HEK293 (cell line): Measurements from ENCODE around the gene BCKDHA.

Experiments used
- CTCF ChIA-PET: fragments of 350-600 bp; formaldehyde crosslinking; extraction: SDS; loops from one replicate; lab custom pipeline; 2021; ENCODE audit warnings: antibody characterized with exemption; lab: Yijun Ruan, JAX
- POLR2A ChIA-PET: fragments of 300-600 bp; formaldehyde crosslinking; extraction: SDS; loops from one replicate; lab custom pipeline; 2020; ENCODE audit warnings: antibody characterized with exemption, inconsistent platforms; lab: Yijun Ruan, JAX
- H3K27ac ChIP-seq: fragments of 200-500 bp; sonication (Bioruptor generic); 2 replicates; pipeline ENCODE4 v1.5.1; 2014; ENCODE audit warnings: low read depth, low read length, control low read depth, inconsistent platforms; ENCODE audit errors: extremely low read depth
- H3K36me3 ChIP-seq, 2 experiments: fragments of 200-500 bp in 1 of 2; sonication (Bioruptor generic) in 1 of 2; 1 replicate in 1 of 2; 2 replicates in 1 of 2; pipeline ENCODE4 v1.5.1; 2014 to 2017; ENCODE audit warnings: inconsistent platforms in 2 of 2, low read length in 2 of 2; ENCODE audit not compliant: control insufficient read depth in 2 of 2, insufficient read depth in 1 of 2
- H3K4me1 ChIP-seq: fragments of 200-500 bp; sonication (Bioruptor generic); 2 replicates; pipeline ENCODE4 v1.5.1; 2014; ENCODE audit warnings: mild to moderate bottlenecking, low read length, inconsistent platforms; ENCODE audit not compliant: control insufficient read depth, insufficient read depth
- H3K4me3 ChIP-seq: 2 replicates; pipeline ENCODE4 v1.5.1; 2011; ENCODE audit warnings: low read depth, mild to moderate bottlenecking, control low read depth, low read length, moderate library complexity
- H3K9me3 ChIP-seq: fragments of 200-500 bp; sonication (Bioruptor generic); 2 replicates; pipeline ENCODE4 v1.5.1; 2014; ENCODE audit warnings: low read depth, low read length, inconsistent platforms; ENCODE audit not compliant: control insufficient read depth, insufficient read depth
- GFI1B ChIP-seq: fragments of 450-650 bp; formaldehyde crosslinking; IDR thresholded peaks from 2 replicates; pipeline ENCODE4 v1.5.1; 2016; ENCODE audit warnings: missing biosample characterization, missing genetic modification characterization
- IKZF3 ChIP-seq: fragments of 450-650 bp; IDR thresholded peaks from 2 replicates; pipeline ENCODE4 v1.5.0; 2018; ENCODE audit warnings: missing biosample characterization, mild to moderate bottlenecking, missing genetic modification characterization, moderate library complexity
- PATZ1 ChIP-seq: fragments of 450-650 bp; formaldehyde crosslinking; IDR thresholded peaks from 2 replicates; pipeline ENCODE4 v1.5.1; 2016; ENCODE audit warnings: missing biosample characterization, missing genetic modification characterization
- SALL2 ChIP-seq: fragments of 450-650 bp; formaldehyde crosslinking; IDR thresholded peaks from 2 replicates; pipeline ENCODE4 v1.5.0; 2017; ENCODE audit warnings: missing biosample characterization, mild to moderate bottlenecking, missing genetic modification characterization, borderline replicate concordance
- SP2 ChIP-seq: fragments of 450-650 bp; formaldehyde crosslinking; IDR thresholded peaks from 2 replicates; pipeline ENCODE4 v1.5.1; 2016; ENCODE audit warnings: missing biosample characterization, missing genetic modification characterization
- TCF7L2 ChIP-seq: IDR thresholded peaks from 2 replicates; pipeline ENCODE4 v1.6.1; 2011; ENCODE audit warnings: low read depth, mild to moderate bottlenecking, inconsistent platforms, low read length, moderate library complexity, borderline replicate concordance
- TRIM28 ChIP-seq: IDR thresholded peaks from 2 replicates; pipeline ENCODE4 v1.6.1; 2011; ENCODE audit warnings: low read length, control low read depth, borderline replicate concordance
- ZNF121 ChIP-seq: fragments of 450-650 bp; formaldehyde crosslinking; IDR thresholded peaks from 2 replicates; pipeline ENCODE4 v1.5.1; 2016; ENCODE audit warnings: missing biosample characterization, missing genetic modification characterization
- ZNF2 ChIP-seq: fragments of 450-650 bp; formaldehyde crosslinking; IDR thresholded peaks from 2 replicates; pipeline ENCODE4 v1.5.1; 2016; ENCODE audit warnings: missing biosample characterization, missing genetic modification characterization
- ZNF214 ChIP-seq: fragments of 450-650 bp; formaldehyde crosslinking; IDR thresholded peaks from 2 replicates; pipeline ENCODE4 v1.5.1; 2017; ENCODE audit warnings: missing biosample characterization, mild to moderate bottlenecking, missing genetic modification characterization, borderline replicate concordance
- ZNF311 ChIP-seq: fragments of 450-650 bp; formaldehyde crosslinking; IDR thresholded peaks from 2 replicates; pipeline ENCODE4 v1.5.1; 2017; ENCODE audit warnings: missing biosample characterization, missing genetic modification characterization, borderline replicate concordance
- ZNF324 ChIP-seq: fragments of 450-650 bp; formaldehyde crosslinking; IDR thresholded peaks from 2 replicates; pipeline ENCODE4 v1.5.1; 2016; ENCODE audit warnings: missing biosample characterization, missing genetic modification characterization
- ZNF394 ChIP-seq: fragments of 450-650 bp; formaldehyde crosslinking; IDR thresholded peaks from 2 replicates; pipeline ENCODE4 v1.5.1; 2016; ENCODE audit warnings: missing biosample characterization, missing genetic modification characterization, mild to moderate bottlenecking, moderate library complexity, borderline replicate concordance
- ZNF398 ChIP-seq: fragments of 450-650 bp; formaldehyde crosslinking; IDR thresholded peaks from 2 replicates; pipeline ENCODE4 v1.5.1; 2017; ENCODE audit warnings: missing biosample characterization, missing genetic modification characterization
- ZNF514 ChIP-seq: fragments of 450-650 bp; formaldehyde crosslinking; IDR thresholded peaks from 2 replicates; pipeline ENCODE4 v1.5.1; 2016; ENCODE audit warnings: missing biosample characterization, missing genetic modification characterization
- ZNF530 ChIP-seq: fragments of 450-650 bp; formaldehyde crosslinking; IDR thresholded peaks from 2 replicates; pipeline ENCODE4 v1.5.1; 2016; ENCODE audit warnings: low read depth, missing biosample characterization, missing genetic modification characterization
- ZNF560 ChIP-seq: fragments of 450-650 bp; formaldehyde crosslinking; IDR thresholded peaks from 2 replicates; pipeline ENCODE4 v1.5.1; 2017; ENCODE audit warnings: missing biosample characterization, missing genetic modification characterization, borderline replicate concordance
- ZNF623 ChIP-seq: fragments of 450-650 bp; formaldehyde crosslinking; IDR thresholded peaks from 2 replicates; pipeline ENCODE4 v1.5.1; 2016; ENCODE audit warnings: missing biosample characterization, missing genetic modification characterization
- ZNF629 ChIP-seq: fragments of 450-650 bp; formaldehyde crosslinking; IDR thresholded peaks from 2 replicates; pipeline ENCODE4 v1.5.1; 2017; ENCODE audit warnings: missing biosample characterization, missing genetic modification characterization
- ZNF843 ChIP-seq: fragments of 450-650 bp; formaldehyde crosslinking; IDR thresholded peaks from 2 replicates; pipeline ENCODE4 v1.5.1; 2016; ENCODE audit warnings: missing biosample characterization, missing genetic modification characterization
- ZXDB ChIP-seq: fragments of 450-650 bp; formaldehyde crosslinking; IDR thresholded peaks from 2 replicates; pipeline ENCODE4 v1.5.1; 2016; ENCODE audit warnings: missing biosample characterization, missing genetic modification characterization
- TF ChIP-seq, protein P1 (sequence below): fragments of 450-650 bp; formaldehyde crosslinking; optimal IDR thresholded peaks from 2 replicates; pipeline ENCODE3; 2016; ENCODE audit warnings: missing biosample characterization, mild to moderate bottlenecking, missing genetic modification characterization
- TF ChIP-seq, protein P2 (sequence below): fragments of 450-650 bp; formaldehyde crosslinking; IDR thresholded peaks from 2 replicates; pipeline ENCODE4 v1.5.1; 2016; ENCODE audit warnings: missing biosample characterization, missing genetic modification characterization
- TF ChIP-seq, protein P3 (sequence below): fragments of 450-650 bp; formaldehyde crosslinking; IDR thresholded peaks from 2 replicates; pipeline ENCODE4 v1.5.1; 2017; ENCODE audit warnings: missing biosample characterization, missing genetic modification characterization

BCKDHA gene

DNA sequence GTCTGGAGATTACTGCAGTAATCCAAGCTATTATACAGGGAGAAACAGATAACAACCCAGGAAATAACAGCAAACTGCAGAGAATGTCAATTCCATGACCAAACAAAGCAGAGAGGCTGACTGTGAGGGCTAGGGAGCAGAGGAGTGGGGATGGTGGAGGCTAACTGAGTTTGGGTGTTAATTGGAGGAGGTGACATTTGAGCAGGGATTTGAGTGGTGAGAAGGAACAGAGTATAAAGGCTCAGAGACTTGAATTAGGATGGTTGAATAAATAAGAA lies 39.0 kb downstream of the BCKDHA start (continued):
- TF ChIP-seq ZNF623 (no peak), TCF7L2 (no peak), ZNF311 (tag by site-specific recombination) (no peak), ZNF843 (no peak), ZNF514 (no peak), ZNF398 (tag by site-specific recombination) (no peak), GFI1B (tag by site-specific recombination) (no peak), ZNF560 (tag by site-specific recombination) (no peak), ZNF121 (no peak), ZNF530 (tag by site-specific recombination) (no peak)
- TF ChIP-seq, protein P1, sequence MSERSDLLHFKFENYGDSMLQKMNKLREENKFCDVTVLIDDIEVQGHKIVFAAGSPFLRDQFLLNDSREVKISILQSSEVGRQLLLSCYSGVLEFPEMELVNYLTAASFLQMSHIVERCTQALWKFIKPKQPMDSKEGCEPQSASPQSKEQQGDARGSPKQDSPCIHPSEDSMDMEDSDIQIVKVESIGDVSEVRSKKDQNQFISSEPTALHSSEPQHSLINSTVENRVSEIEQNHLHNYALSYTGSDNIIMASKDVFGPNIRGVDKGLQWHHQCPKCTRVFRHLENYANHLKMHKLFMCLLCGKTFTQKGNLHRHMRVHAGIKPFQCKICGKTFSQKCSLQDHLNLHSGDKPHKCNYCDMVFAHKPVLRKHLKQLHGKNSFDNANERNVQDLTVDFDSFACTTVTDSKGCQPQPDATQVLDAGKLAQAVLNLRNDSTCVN = no peak

DNA sequence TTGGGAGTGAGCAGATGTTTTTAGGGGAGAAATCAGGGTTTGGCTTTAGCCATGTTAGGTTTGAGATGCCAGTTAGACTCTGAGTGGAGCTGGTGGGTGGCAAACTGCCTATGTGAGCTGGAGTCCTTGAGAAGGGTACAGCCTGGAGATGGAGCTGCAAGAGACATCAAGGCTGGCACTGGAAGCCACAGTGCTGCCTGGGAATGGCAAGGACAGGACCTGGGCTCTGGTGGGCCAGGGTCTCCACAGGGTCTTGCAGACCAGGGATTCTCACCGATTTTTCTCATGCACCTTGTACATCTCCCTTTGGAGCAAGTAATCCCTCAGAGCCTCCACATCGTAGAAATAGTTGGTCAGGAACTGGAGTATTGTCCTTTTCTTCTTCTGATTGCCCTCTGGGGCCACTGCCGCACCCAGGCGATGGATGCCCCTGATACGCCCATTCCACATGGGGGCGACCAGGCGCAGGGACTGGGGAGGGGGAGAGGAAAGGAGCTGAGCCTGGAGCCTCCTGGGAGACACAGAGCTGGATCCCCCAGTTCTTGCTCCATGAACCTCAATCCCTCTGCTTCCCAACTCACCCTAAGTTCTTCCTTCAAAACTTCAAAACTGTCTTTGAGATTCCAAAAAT lies 40.4 kb downstream of the BCKDHA start:
- H3K4me1 ChIP-seq = peaks cover 4% of the 10 kb centered on the region; the same call in 1 of the 2 replicates
- peaks cover 16% of the 10 kb centered on the region in 2 experiments; a peak in 2 of 3 replicates for H3K36me3 ChIP-seq
- TF ChIP-seq SALL2 (tag by site-specific recombination) (no peak), ZXDB (tag by site-specific recombination) (no peak)
- TF ChIP-seq, protein P2, sequence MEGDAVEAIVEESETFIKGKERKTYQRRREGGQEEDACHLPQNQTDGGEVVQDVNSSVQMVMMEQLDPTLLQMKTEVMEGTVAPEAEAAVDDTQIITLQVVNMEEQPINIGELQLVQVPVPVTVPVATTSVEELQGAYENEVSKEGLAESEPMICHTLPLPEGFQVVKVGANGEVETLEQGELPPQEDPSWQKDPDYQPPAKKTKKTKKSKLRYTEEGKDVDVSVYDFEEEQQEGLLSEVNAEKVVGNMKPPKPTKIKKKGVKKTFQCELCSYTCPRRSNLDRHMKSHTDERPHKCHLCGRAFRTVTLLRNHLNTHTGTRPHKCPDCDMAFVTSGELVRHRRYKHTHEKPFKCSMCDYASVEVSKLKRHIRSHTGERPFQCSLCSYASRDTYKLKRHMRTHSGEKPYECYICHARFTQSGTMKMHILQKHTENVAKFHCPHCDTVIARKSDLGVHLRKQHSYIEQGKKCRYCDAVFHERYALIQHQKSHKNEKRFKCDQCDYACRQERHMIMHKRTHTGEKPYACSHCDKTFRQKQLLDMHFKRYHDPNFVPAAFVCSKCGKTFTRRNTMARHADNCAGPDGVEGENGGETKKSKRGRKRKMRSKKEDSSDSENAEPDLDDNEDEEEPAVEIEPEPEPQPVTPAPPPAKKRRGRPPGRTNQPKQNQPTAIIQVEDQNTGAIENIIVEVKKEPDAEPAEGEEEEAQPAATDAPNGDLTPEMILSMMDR (tag by site-specific recombination) = 0 out of 2 replicates have a peak, but pooled peaks have one; percentile 24
- POLR2A ChIA-PET = interaction anchor here (1.0 to 2.3 kb wide), 3 partner anchors 10 to 74 kb away, joined by 3 to 36 read pairs (median 26); partner anchors contain the start of genes B3GNT8 and B9D2
- CTCF ChIA-PET = interaction anchor here (0.6 to 3.9 kb wide), 8 partner anchors 11 to 156 kb away, joined by 3 to 69 read pairs (median 4); no protein-coding TSS in a partner anchor
- no peaks in the 10 kb centered on the region for H3K9me3 ChIP-seq
- H3K4me3 ChIP-seq = no peak overlapping the region
- no peak overlapping the region; the same call in 1 of the 2 replicates for H3K27ac ChIP-seq

DNA sequence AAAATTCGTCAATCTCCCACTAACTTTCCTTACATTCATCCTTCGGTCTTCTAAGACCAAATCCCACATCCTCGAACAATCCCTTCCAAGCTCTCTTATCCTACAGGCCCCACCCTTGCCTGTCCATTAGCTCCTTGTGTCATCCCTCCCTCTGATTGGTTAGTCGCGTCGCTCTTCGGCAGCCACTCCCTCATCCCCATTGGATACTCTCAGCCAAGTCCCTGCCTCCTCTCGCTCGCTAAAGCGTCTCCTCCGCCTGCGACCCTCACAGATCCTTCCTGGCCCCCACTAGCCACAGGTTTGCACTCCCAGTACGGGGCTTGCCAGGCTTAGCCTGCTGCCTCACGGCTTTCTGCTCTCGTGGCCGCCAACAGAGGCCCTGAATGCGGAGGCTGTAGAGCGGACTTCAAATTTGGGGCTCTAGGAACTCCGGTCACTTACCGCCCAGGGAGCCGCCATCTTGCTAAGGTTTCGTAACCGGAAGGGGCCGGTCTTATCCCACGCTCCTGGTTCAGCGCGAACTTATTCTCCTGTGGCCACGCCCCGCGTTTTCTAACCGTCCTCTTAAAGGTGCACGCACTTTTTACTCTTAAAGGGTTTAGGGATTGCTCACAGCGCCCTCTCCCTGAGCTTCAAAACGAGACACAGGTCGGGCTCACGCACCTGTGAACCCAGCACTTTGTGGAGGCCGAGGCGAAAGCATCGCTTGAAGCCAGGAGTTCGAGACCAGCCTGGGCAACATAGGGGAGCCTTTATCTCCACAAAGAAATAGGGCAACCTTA lies 42.0 kb downstream of the BCKDHA start, which contains the start of gene DMAC2:
Gene DMAC2 (minus strand): TSS at position 472 of the 782 bp plus-strand sequence. CDS start 13 bp downstream, at position 459.
- POLR2A ChIA-PET = interaction anchor here (0.5 to 2.3 kb wide), 28 partner anchors 9 to 836 kb away, joined by 3 to 36 read pairs (median 5); partner anchors contain the start of genes ACTMAP, B3GNT8, B9D2 and HNRNPUL1
- H3K36me3 ChIP-seq = peaks cover 8 to 13% of the 10 kb centered on the region in 2 experiments; a peak in 2 of 3 replicates
- peak within 1 kb of the TSS; percentile 70 for H3K27ac ChIP-seq
- CTCF ChIA-PET = interaction anchor here (0.6 to 3.9 kb wide), 27 partner anchors 8 to 846 kb away, joined by 3 to 69 read pairs (median 4); no protein-coding TSS in a partner anchor
- H3K4me3 ChIP-seq = peak within 1 kb of the TSS; percentile 90
- no peaks in the 10 kb centered on the region for H3K9me3 ChIP-seq
- H3K4me1 ChIP-seq = peaks cover 4% of the 10 kb centered on the region; the same call in 1 of the 2 replicates
- TF ChIP-seq TRIM28 (peak; percentile 49; the same call in 1 of the 2 replicates), SP2 (tag by site-specific recombination) (peak; percentile 94), IKZF3 (tag by site-specific recombination) (peak; percentile 93), ZNF324 (tag by site-specific recombination) (peak; percentile 92), ZNF394 (peak; percentile 74; the same call in 1 of the 2 replicates), ZNF214 (tag by site-specific recombination) (no peak), PATZ1 (peak; percentile 86), ZNF629 (tag by site-specific recombination) (peak; percentile 74; the same call in 1 of the 2 replicates), ZNF2 (tag by site-specific recombination) (peak; percentile 75; the same call in 1 of the 2 replicates)
- TF ChIP-seq, protein P3, sequence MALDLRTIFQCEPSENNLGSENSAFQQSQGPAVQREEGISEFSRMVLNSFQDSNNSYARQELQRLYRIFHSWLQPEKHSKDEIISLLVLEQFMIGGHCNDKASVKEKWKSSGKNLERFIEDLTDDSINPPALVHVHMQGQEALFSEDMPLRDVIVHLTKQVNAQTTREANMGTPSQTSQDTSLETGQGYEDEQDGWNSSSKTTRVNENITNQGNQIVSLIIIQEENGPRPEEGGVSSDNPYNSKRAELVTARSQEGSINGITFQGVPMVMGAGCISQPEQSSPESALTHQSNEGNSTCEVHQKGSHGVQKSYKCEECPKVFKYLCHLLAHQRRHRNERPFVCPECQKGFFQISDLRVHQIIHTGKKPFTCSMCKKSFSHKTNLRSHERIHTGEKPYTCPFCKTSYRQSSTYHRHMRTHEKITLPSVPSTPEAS = no peak
